WTC11 (cell line): ENCODE data around the gene OR3A2. TPM values are rescaled to one million over a fixed set of nuclear protein-coding genes. Genes with fewer than 3 reads are reported as not detected.
"Not testable (repeated sequence)": the region's sequence is repeated elsewhere in the genome, so short reads cannot be mapped to it uniquely, and the experiment has no call there.

Experiments used
- ATAC-seq: fragments of 200-7000 bp; cut with Tn5 transposase; 2 replicates; pipeline ENCODE4 v1.10.0; 2021; ENCODE audit warnings: mild to moderate bottlenecking, moderate library complexity
- CTCF ChIA-PET: fragments of 300-600 bp; sonication (Branson Sonifier 250); formaldehyde crosslinking; loops from one replicate; lab custom pipeline; 2021; ENCODE audit warnings: antibody characterized with exemption; lab: Charles Lee
- POLR2A ChIA-PET: fragments of 350-600 bp; sonication (Branson Sonifier 250); formaldehyde crosslinking; loops from one replicate; lab custom pipeline; 2021; ENCODE audit warnings: antibody characterized with exemption; lab: Charles Lee
- DNase-seq: peaks from one replicate; pipeline ENCODE4 v3.0.0; 2021; ENCODE audit warnings: low spot score
- H3K27ac Mint-ChIP-seq: 2 replicates; pipeline ENCODE4 v1.8.0; 2021; ENCODE audit warnings: mixed read lengths
- H3K27me3 Mint-ChIP-seq: 2 replicates; pipeline ENCODE4 v1.8.0; 2021; ENCODE audit warnings: low read depth, mild to moderate bottlenecking, moderate library complexity, mixed read lengths
- H3K36me3 Mint-ChIP-seq: 2 replicates; pipeline ENCODE4 v1.8.0; 2021; ENCODE audit warnings: mixed read lengths
- H3K4me1 Mint-ChIP-seq: 2 replicates; pipeline ENCODE4 v1.8.0; 2022; ENCODE audit warnings: mixed read lengths
- H3K4me3 Mint-ChIP-seq: 2 replicates; pipeline ENCODE4 v1.8.0; 2021; ENCODE audit warnings: mild to moderate bottlenecking, moderate library complexity, mixed read lengths
- H3K9me3 Mint-ChIP-seq: 2 replicates; pipeline ENCODE4 v1.8.0; 2021; ENCODE audit warnings: mixed read lengths
- FOXK1 ChIP-seq: sonication (generic); formaldehyde crosslinking; IDR thresholded peaks from 2 replicates; pipeline ENCODE4 v1.8.0; 2022; ENCODE audit warnings: mild to moderate bottlenecking, moderate library complexity, missing genetic modification reagents
- GTF2I ChIP-seq: fragments of 250-450 bp; sonication (Bioruptor Pico); conservative IDR thresholded peaks from 2 replicates; pipeline ENCODE4 v1.4.0; 2021; ENCODE audit warnings: mild to moderate bottlenecking
- HMGA2 ChIP-seq: fragments of 250-450 bp; sonication (Bioruptor Pico); IDR thresholded peaks from 2 replicates; pipeline ENCODE4 v1.4.0; 2021; ENCODE audit warnings: mild to moderate bottlenecking, moderate library complexity
- JUN ChIP-seq: sonication (generic); formaldehyde crosslinking; IDR thresholded peaks from 2 replicates; pipeline ENCODE4 v1.8.0; 2023; ENCODE audit warnings: mild to moderate bottlenecking, missing genetic modification reagents
- NFE2L1 ChIP-seq: sonication (generic); formaldehyde crosslinking; IDR thresholded peaks from 2 replicates; pipeline ENCODE4 v1.8.1; 2023; ENCODE audit warnings: missing genetic modification reagents
- NR2C2 ChIP-seq: sonication (generic); formaldehyde crosslinking; IDR thresholded peaks from 2 replicates; pipeline ENCODE4 v1.8.0; 2022; ENCODE audit warnings: mild to moderate bottlenecking, missing genetic modification reagents
- SMAD3 ChIP-seq: sonication (generic); formaldehyde crosslinking; IDR thresholded peaks from 2 replicates; pipeline ENCODE4 v1.8.0; 2022; ENCODE audit warnings: missing genetic modification reagents, mild to moderate bottlenecking, borderline replicate concordance
- TEAD1 ChIP-seq: sonication (generic); formaldehyde crosslinking; IDR thresholded peaks from 2 replicates; pipeline ENCODE4 v1.8.0; 2022; ENCODE audit warnings: mild to moderate bottlenecking, missing genetic modification reagents
- ZNF232 ChIP-seq: sonication (generic); formaldehyde crosslinking; IDR thresholded peaks from 2 replicates; pipeline ENCODE4 v1.8.0; 2022; ENCODE audit warnings: mild to moderate bottlenecking, missing genetic modification reagents
- ZNF281 ChIP-seq: sonication (generic); formaldehyde crosslinking; IDR thresholded peaks from 2 replicates; pipeline ENCODE4 v1.8.0; 2023; ENCODE audit warnings: mild to moderate bottlenecking, missing genetic modification reagents
- ZNF396 ChIP-seq: fragments of 250-450 bp; sonication (Bioruptor Pico); IDR thresholded peaks from 2 replicates; pipeline ENCODE4 v1.8.0; 2021; ENCODE audit warnings: mild to moderate bottlenecking, moderate library complexity, borderline replicate concordance
- total RNA-seq: library from RNA; stranded (reverse); gene quantifications from 3 replicates; pipeline ENCODE4 v1.2.3, GENCODE V29; 2021
- TF ChIP-seq, protein P1 (sequence below): sonication (generic); formaldehyde crosslinking; IDR thresholded peaks from 2 replicates; pipeline ENCODE4 v1.8.0; 2022; ENCODE audit warnings: mild to moderate bottlenecking, missing genetic modification reagents
- TF ChIP-seq, protein P2 (sequence below): sonication (generic); formaldehyde crosslinking; IDR thresholded peaks from 2 replicates; pipeline ENCODE4 v1.8.0; 2022; ENCODE audit warnings: mild to moderate bottlenecking, missing genetic modification reagents
- TF ChIP-seq, protein P3 (sequence below): fragments of 250-450 bp; sonication (Bioruptor Pico); IDR thresholded peaks from 2 replicates; pipeline ENCODE4 v1.9.0; 2021; ENCODE audit warnings: mild to moderate bottlenecking, borderline replicate concordance

OR3A2 gene
- total RNA-seq, 1 experiment from 2014 or later, result not detected

GRCh38 chr17:3433215-3433614, 47.1 kb upstream of the OR3A2 start:
- H3K27me3 Mint-ChIP-seq, CTCF ChIA-PET, POLR2A ChIA-PET, H3K4me1 Mint-ChIP-seq, H3K4me3 Mint-ChIP-seq, H3K36me3 Mint-ChIP-seq, H3K27ac Mint-ChIP-seq: not testable (repeated sequence)
- ATAC-seq (peak; percentile 94), DNase-seq (peak; percentile 68)
- H3K9me3 Mint-ChIP-seq, result peaks cover 34% of the 10 kb centered on the region
- TF ChIP-seq, protein P1, sequence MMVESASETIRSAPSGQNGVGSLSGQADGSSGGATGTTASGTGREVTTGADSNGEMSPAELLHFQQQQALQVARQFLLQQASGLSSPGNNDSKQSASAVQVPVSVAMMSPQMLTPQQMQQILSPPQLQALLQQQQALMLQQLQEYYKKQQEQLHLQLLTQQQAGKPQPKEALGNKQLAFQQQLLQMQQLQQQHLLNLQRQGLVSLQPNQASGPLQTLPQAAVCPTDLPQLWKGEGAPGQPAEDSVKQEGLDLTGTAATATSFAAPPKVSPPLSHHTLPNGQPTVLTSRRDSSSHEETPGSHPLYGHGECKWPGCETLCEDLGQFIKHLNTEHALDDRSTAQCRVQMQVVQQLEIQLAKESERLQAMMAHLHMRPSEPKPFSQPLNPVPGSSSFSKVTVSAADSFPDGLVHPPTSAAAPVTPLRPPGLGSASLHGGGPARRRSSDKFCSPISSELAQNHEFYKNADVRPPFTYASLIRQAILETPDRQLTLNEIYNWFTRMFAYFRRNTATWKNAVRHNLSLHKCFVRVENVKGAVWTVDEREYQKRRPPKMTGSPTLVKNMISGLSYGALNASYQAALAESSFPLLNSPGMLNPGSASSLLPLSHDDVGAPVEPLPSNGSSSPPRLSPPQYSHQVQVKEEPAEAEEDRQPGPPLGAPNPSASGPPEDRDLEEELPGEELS (CRISPR knock-in tag), result peak; percentile 65; the same call in 1 of the 2 replicates
- TF ChIP-seq JUN (CRISPR knock-in tag), result 0 out of 2 replicates have a peak, but pooled peaks have one; percentile 38
- TF ChIP-seq, protein P2, sequence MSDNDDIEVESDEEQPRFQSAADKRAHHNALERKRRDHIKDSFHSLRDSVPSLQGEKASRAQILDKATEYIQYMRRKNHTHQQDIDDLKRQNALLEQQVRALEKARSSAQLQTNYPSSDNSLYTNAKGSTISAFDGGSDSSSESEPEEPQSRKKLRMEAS (CRISPR knock-in tag), result peak; percentile 59; the same call in 1 of the 2 replicates
- 0 out of 2 replicates have a peak, but pooled peaks have one; percentile 50 for TF ChIP-seq TEAD1 (CRISPR knock-in tag)
- TF ChIP-seq FOXK1 (CRISPR knock-in tag), result peak; percentile 53; the same call in 1 of the 2 replicates
- TF ChIP-seq SMAD3 (CRISPR knock-in tag), result 0 out of 2 replicates have a peak, but pooled peaks have one; percentile 26

GRCh38 chr17:3418222-3418621, 32.1 kb upstream of the OR3A2 start:
- Mint-ChIP-seq H3K4me3 (no peak overlapping the region), H3K9me3 (peaks cover 23% of the 10 kb centered on the region), H3K27me3 (peaks cover 4% of the 10 kb centered on the region)
- DNase-seq, result no peak
- ATAC-seq, result no peak
- POLR2A ChIA-PET, result no interaction called here
- TF ChIP-seq NFE2L1, result no peak
- TF ChIP-seq NR2C2 (CRISPR knock-in tag), result no peak
- no peak for TF ChIP-seq SMAD3 (CRISPR knock-in tag)
- TF ChIP-seq ZNF396, result no peak
- TF ChIP-seq ZNF232 (CRISPR knock-in tag), result no peak
- no peak for TF ChIP-seq TEAD1 (CRISPR knock-in tag)
- TF ChIP-seq, protein P3, sequence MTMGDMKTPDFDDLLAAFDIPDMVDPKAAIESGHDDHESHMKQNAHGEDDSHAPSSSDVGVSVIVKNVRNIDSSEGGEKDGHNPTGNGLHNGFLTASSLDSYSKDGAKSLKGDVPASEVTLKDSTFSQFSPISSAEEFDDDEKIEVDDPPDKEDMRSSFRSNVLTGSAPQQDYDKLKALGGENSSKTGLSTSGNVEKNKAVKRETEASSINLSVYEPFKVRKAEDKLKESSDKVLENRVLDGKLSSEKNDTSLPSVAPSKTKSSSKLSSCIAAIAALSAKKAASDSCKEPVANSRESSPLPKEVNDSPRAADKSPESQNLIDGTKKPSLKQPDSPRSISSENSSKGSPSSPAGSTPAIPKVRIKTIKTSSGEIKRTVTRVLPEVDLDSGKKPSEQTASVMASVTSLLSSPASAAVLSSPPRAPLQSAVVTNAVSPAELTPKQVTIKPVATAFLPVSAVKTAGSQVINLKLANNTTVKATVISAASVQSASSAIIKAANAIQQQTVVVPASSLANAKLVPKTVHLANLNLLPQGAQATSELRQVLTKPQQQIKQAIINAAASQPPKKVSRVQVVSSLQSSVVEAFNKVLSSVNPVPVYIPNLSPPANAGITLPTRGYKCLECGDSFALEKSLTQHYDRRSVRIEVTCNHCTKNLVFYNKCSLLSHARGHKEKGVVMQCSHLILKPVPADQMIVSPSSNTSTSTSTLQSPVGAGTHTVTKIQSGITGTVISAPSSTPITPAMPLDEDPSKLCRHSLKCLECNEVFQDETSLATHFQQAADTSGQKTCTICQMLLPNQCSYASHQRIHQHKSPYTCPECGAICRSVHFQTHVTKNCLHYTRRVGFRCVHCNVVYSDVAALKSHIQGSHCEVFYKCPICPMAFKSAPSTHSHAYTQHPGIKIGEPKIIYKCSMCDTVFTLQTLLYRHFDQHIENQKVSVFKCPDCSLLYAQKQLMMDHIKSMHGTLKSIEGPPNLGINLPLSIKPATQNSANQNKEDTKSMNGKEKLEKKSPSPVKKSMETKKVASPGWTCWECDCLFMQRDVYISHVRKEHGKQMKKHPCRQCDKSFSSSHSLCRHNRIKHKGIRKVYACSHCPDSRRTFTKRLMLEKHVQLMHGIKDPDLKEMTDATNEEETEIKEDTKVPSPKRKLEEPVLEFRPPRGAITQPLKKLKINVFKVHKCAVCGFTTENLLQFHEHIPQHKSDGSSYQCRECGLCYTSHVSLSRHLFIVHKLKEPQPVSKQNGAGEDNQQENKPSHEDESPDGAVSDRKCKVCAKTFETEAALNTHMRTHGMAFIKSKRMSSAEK (CRISPR knock-in tag), result no peak
- no peak for TF ChIP-seq ZNF281 (CRISPR knock-in tag)
- TF ChIP-seq, all 79 proteins: peak for 0
- Mint-ChIP-seq H3K36me3 (no peaks in the 10 kb centered on the region), H3K4me1 (no peaks in the 10 kb centered on the region), H3K27ac (no peak overlapping the region)
- CTCF ChIA-PET, result no interaction called here

DNA sequence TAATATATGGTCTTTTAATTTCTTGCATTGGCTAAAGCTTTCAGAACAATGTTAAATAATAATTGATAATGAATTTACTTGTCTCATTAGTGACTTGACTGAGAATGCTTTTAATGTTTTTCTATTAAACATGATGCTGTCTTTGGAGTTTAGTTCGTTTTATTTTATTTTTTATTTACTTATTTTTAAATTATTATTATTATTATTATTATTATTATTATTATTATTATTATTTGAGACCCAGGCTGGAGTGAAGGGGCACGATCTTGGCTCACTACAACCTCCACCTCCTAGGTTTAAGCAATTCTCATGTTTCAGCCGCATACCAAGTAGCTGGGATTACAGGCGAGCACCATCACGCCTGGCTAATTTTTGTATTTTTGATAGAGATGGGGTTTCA, 29.5 kb upstream of the OR3A2 start:
- H3K4me1 Mint-ChIP-seq, result no peaks in the 10 kb centered on the region
- H3K9me3 Mint-ChIP-seq, result peaks cover 17% of the 10 kb centered on the region
- ATAC-seq, result no peak
- TF ChIP-seq GTF2I (CRISPR knock-in tag) (no peak), HMGA2 (CRISPR knock-in tag) (peak; percentile 94)
- TF ChIP-seq, all 79 proteins: peak for 1
- Mint-ChIP-seq H3K36me3 (no peaks in the 10 kb centered on the region), H3K27me3 (peaks cover 3% of the 10 kb centered on the region; the same call in 1 of the 2 replicates), H3K4me3 (no peak overlapping the region), H3K27ac (no peak overlapping the region)
- no peak for DNase-seq
- POLR2A ChIA-PET, result no interaction called here
- CTCF ChIA-PET, result no interaction called here

- H3K27me3 Mint-ChIP-seq, CTCF ChIA-PET, H3K4me3 Mint-ChIP-seq, H3K27ac Mint-ChIP-seq, ATAC-seq, H3K4me1 Mint-ChIP-seq, DNase-seq, POLR2A ChIA-PET: not testable (repeated sequence)
- H3K36me3 Mint-ChIP-seq, result peaks cover 14% of the 10 kb centered on the region
- H3K9me3 Mint-ChIP-seq, result peaks cover 22% of the 10 kb centered on the region
Observed at GRCh38 chr17:3412216-3412615, 26.1 kb upstream of the OR3A2 start.
